Natural killer cell treated with Interleukin-12 subunit alpha and Interleukin-12 subunit beta and Interleukin-15 and Interleukin-18, amount 100 ng/mL, for 72 hours (primary cell): ENCODE results near the gene EIF3F. TPM values are rescaled to one million over a fixed set of nuclear protein-coding genes. Genes with fewer than 3 reads are reported as not detected.
A peak's percentile ranks its signal among the peaks of the same experiment; 100 is the strongest.

Experiments
- ATAC-seq, 2 donors: fragments of 150-1000 bp; cut with Tn5 transposase in 1 of 2; sonication (Bioruptor Pico), chemical (Tn5 transposase) in 1 of 2; 2 replicates each; pipeline ENCODE4 v1.10.0; 2021
- DNase-seq: peaks from one replicate; pipeline ENCODE4 v3.0.0; 2022; ENCODE audit warnings: low spot score
- H3K27ac Mint-ChIP-seq, 2 donors: 1 replicate in 1 of 2; 2 replicates in 1 of 2; pipeline ENCODE4 v1.8.0; 2022; ENCODE audit warnings: mixed read lengths in 2 of 2, mild to moderate bottlenecking in 1 of 2, moderate library complexity in 1 of 2
- H3K27me3 Mint-ChIP-seq, 2 donors: 1 replicate in 1 of 2; 2 replicates in 1 of 2; pipeline ENCODE4 v1.8.0; 2022; ENCODE audit warnings: mixed read lengths in 2 of 2
- H3K36me3 Mint-ChIP-seq: one replicate; pipeline ENCODE4 v1.8.0; 2022; ENCODE audit warnings: mixed read lengths
- H3K4me1 Mint-ChIP-seq, 2 donors: 1 replicate in 1 of 2; 2 replicates in 1 of 2; pipeline ENCODE4 v1.8.0; 2022; ENCODE audit warnings: low read depth in 2 of 2, mixed read lengths in 2 of 2, mild to moderate bottlenecking in 1 of 2
- H3K4me3 Mint-ChIP-seq: one replicate; pipeline ENCODE4 v1.8.0; 2022; ENCODE audit warnings: mixed read lengths
- H3K9me3 Mint-ChIP-seq: 2 replicates; pipeline ENCODE4 v1.8.0; 2022; ENCODE audit warnings: mixed read lengths
- total RNA-seq, 2 donors: library from RNA; stranded (reverse); gene quantifications; one replicate each; pipeline ENCODE4 v1.2.3, GENCODE V29; 2022

Gene EIF3F
- total RNA-seq, result 100 to 1,000 TPM; 186 to 208 TPM

GRCh38 chr11:7986768-7987559 is at the start of gene EIF3F:
EIF3F (plus strand) TSS chr11:7987337; CDS start chr11:7987353, 16 bp downstream.
- Mint-ChIP-seq H3K27ac (peak within 1 kb of the TSS; percentile 94 to 98), H3K36me3 (peaks cover 32% of the 10 kb centered on the region), H3K4me3 (peak within 1 kb of the TSS; percentile 99), H3K9me3 (no peaks in the 10 kb centered on the region), H3K27me3 (no peaks in the 10 kb centered on the region), H3K4me1 (peaks cover 26 to 48% of the 10 kb centered on the region in 2 donors)
- DNase-seq, result peak; percentile 95
- peak; percentile 98 to 99 for ATAC-seq

GRCh38 chr11:7941146-7941545 is 46.0 kb upstream of the EIF3F start:
- H3K27me3 Mint-ChIP-seq, result peaks cover 6 to 12% of the 10 kb centered on the region in 2 donors
- ATAC-seq (no peak), DNase-seq (no peak)
- H3K4me3 Mint-ChIP-seq, result no peak overlapping the region
- peaks cover 12% of the 10 kb centered on the region for H3K36me3 Mint-ChIP-seq
- H3K27ac Mint-ChIP-seq, result no peak overlapping the region
- peaks cover 3% of the 10 kb centered on the region for H3K9me3 Mint-ChIP-seq
- H3K4me1 Mint-ChIP-seq, result no peaks in the 10 kb centered on the region

GRCh38 chr11:7941608-7942007 is 45.5 kb upstream of the EIF3F start, which contains the start of gene OR10A3:
OR10A3 (minus strand) TSS chr11:7941708; CDS start chr11:7939520, 2,188 bp downstream.
- ATAC-seq (no peak), DNase-seq (no peak)
- Mint-ChIP-seq H3K27ac (no peak within 1 kb of the TSS), H3K4me1 (no peaks in the 10 kb centered on the region), H3K4me3 (no peak within 1 kb of the TSS), H3K36me3 (peaks cover 12% of the 10 kb centered on the region), H3K9me3 (peaks cover 3% of the 10 kb centered on the region), H3K27me3 (peaks cover 3 to 12% of the 10 kb centered on the region in 2 donors)

- no peak overlapping the region for H3K27ac Mint-ChIP-seq
- H3K27me3 Mint-ChIP-seq, result peaks cover 14 to 32% of the 10 kb centered on the region in 2 donors
- ATAC-seq (no peak), DNase-seq (no peak)
- no peak overlapping the region for H3K4me3 Mint-ChIP-seq
- H3K9me3 Mint-ChIP-seq, result peaks cover 3% of the 10 kb centered on the region
- no peaks in the 10 kb centered on the region for H3K4me1 Mint-ChIP-seq
- H3K36me3 Mint-ChIP-seq, result peaks cover 12% of the 10 kb centered on the region
Observed at GRCh38 chr11:7944123-7944522, 43.0 kb upstream of the EIF3F start.

- peaks cover 20 to 33% of the 10 kb centered on the region in 2 donors for H3K27me3 Mint-ChIP-seq
Observed at GRCh38 chr11:7949934-7950333, 37.2 kb upstream of the EIF3F start.

GRCh38 chr11:7955191-7955590 is 31.9 kb upstream of the EIF3F start:
- ATAC-seq (no peak), DNase-seq (no peak)
- Mint-ChIP-seq H3K9me3 (no peaks in the 10 kb centered on the region), H3K27me3 (peaks cover 15 to 38% of the 10 kb centered on the region in 2 donors), H3K4me1 (no peaks in the 10 kb centered on the region), H3K27ac (no peak overlapping the region), H3K36me3 (no peaks in the 10 kb centered on the region), H3K4me3 (no peak overlapping the region)

More at GRCh38 chr11:7949934-7950333, 37.2 kb upstream of the EIF3F start:
- no peak overlapping the region for H3K27ac Mint-ChIP-seq
- no peak overlapping the region for H3K4me3 Mint-ChIP-seq
- no peaks in the 10 kb centered on the region for H3K9me3 Mint-ChIP-seq
- H3K36me3 Mint-ChIP-seq, result no peaks in the 10 kb centered on the region
- no peaks in the 10 kb centered on the region for H3K4me1 Mint-ChIP-seq
- DNase-seq (no peak), ATAC-seq (no peak)

GRCh38 chr11:7964261-7964660 is 22.9 kb upstream of the EIF3F start:
- DNase-seq, result no peak
- H3K36me3 Mint-ChIP-seq, result no peaks in the 10 kb centered on the region
- no peaks in the 10 kb centered on the region for H3K4me1 Mint-ChIP-seq
- H3K4me3 Mint-ChIP-seq, result no peak overlapping the region
- no peak for ATAC-seq
- no peaks in the 10 kb centered on the region for H3K9me3 Mint-ChIP-seq
- H3K27ac Mint-ChIP-seq, result no peak overlapping the region
- peaks cover 28 to 51% of the 10 kb centered on the region in 2 donors for H3K27me3 Mint-ChIP-seq

GRCh38 chr11:7964873-7965272 is 22.3 kb upstream of the EIF3F start:
- no peak for DNase-seq
- Mint-ChIP-seq H3K27ac (no peak overlapping the region), H3K4me3 (no peak overlapping the region), H3K27me3 (peaks cover 25 to 46% of the 10 kb centered on the region in 2 donors), H3K9me3 (no peaks in the 10 kb centered on the region), H3K4me1 (no peaks in the 10 kb centered on the region), H3K36me3 (no peaks in the 10 kb centered on the region)
- no peak for ATAC-seq

GRCh38 chr11:7965386-7965785 is 21.8 kb upstream of the EIF3F start, which contains the start of gene NLRP10:
NLRP10 (minus strand) TSS chr11:7965447; CDS start chr11:7963495, 1,952 bp downstream.
- no peak within 1 kb of the TSS for H3K27ac Mint-ChIP-seq
- no peak for DNase-seq
- no peak for ATAC-seq
- H3K36me3 Mint-ChIP-seq, result no peaks in the 10 kb centered on the region
- H3K9me3 Mint-ChIP-seq, result no peaks in the 10 kb centered on the region
- H3K4me3 Mint-ChIP-seq, result no peak within 1 kb of the TSS
- H3K4me1 Mint-ChIP-seq, result no peaks in the 10 kb centered on the region
- peaks cover 25 to 45% of the 10 kb centered on the region in 2 donors for H3K27me3 Mint-ChIP-seq

- DNase-seq, result no peak
- H3K27ac Mint-ChIP-seq, result no peak overlapping the region
- peak; percentile 24 to 55 for ATAC-seq
Observed at GRCh38 chr11:7967097-7967496, 20.0 kb upstream of the EIF3F start.

GRCh38 chr11:7967826-7968225 is 19.3 kb upstream of the EIF3F start:
- DNase-seq (no peak), ATAC-seq (no peak)
- H3K27me3 Mint-ChIP-seq, result peaks cover 24 to 48% of the 10 kb centered on the region in 2 donors
- H3K36me3 Mint-ChIP-seq, result no peaks in the 10 kb centered on the region
- no peak overlapping the region for H3K4me3 Mint-ChIP-seq
- no peaks in the 10 kb centered on the region for H3K4me1 Mint-ChIP-seq
- no peaks in the 10 kb centered on the region for H3K9me3 Mint-ChIP-seq
- H3K27ac Mint-ChIP-seq, result no peak overlapping the region

More at GRCh38 chr11:7967097-7967496, 20.0 kb upstream of the EIF3F start:
- no peaks in the 10 kb centered on the region for H3K36me3 Mint-ChIP-seq
- peaks cover 24 to 48% of the 10 kb centered on the region in 2 donors for H3K27me3 Mint-ChIP-seq
- no peaks in the 10 kb centered on the region for H3K9me3 Mint-ChIP-seq
- no peaks in the 10 kb centered on the region for H3K4me1 Mint-ChIP-seq
- H3K4me3 Mint-ChIP-seq, result no peak overlapping the region

GRCh38 chr11:7968686-7969085 is 18.5 kb upstream of the EIF3F start:
- DNase-seq (no peak), ATAC-seq (no peak)
- no peaks in the 10 kb centered on the region for H3K4me1 Mint-ChIP-seq
- H3K9me3 Mint-ChIP-seq, result no peaks in the 10 kb centered on the region
- no peaks in the 10 kb centered on the region for H3K36me3 Mint-ChIP-seq
- H3K4me3 Mint-ChIP-seq, result no peak overlapping the region
- H3K27me3 Mint-ChIP-seq, result peaks cover 27 to 48% of the 10 kb centered on the region in 2 donors
- no peak overlapping the region for H3K27ac Mint-ChIP-seq

- no peaks in the 10 kb centered on the region for H3K4me1 Mint-ChIP-seq
- H3K27ac Mint-ChIP-seq, result no peak overlapping the region
- ATAC-seq, result peak in 1 of 2 donors; percentile 45
- H3K4me3 Mint-ChIP-seq, result no peak overlapping the region
- no peaks in the 10 kb centered on the region for H3K36me3 Mint-ChIP-seq
- peaks cover 24 to 44% of the 10 kb centered on the region in 2 donors for H3K27me3 Mint-ChIP-seq
- no peaks in the 10 kb centered on the region for H3K9me3 Mint-ChIP-seq
- no peak for DNase-seq
Observed at GRCh38 chr11:7969756-7970646, 17.1 kb upstream of the EIF3F start.
